IMR-90 (cell line): ENCODE results near the gene ANKRD11. TPM values are rescaled to one million over a fixed set of nuclear protein-coding genes. Genes with fewer than 3 reads are reported as not detected.
"Not testable (repeated sequence)": the region's sequence is repeated elsewhere in the genome, so short reads cannot be mapped to it uniquely, and the experiment has no call there.

Source experiments
- ATAC-seq: fragments of 200-7000 bp; cut with Tn5 transposase; 2 replicates; pipeline ENCODE4 v1.9.1; 2020; ENCODE audit warnings: low read depth, mild to moderate bottlenecking, moderate library complexity
- BruUV-seq: library from RNA; stranded (reverse); fragments of 400-500 nt; replicated peaks from 2 replicates; lab custom pipeline; 2021; lab: Mats Ljungman, UMichigan
- CTCF ChIA-PET: fragments of 300-600 bp; formaldehyde crosslinking; extraction: SDS; loops from one replicate; lab custom pipeline; 2021; ENCODE audit warnings: antibody characterized with exemption; lab: Yijun Ruan, JAX
- POLR2A ChIA-PET: fragments of 300-600 bp; sonication (Branson Sonifier 250); formaldehyde crosslinking; loops from one replicate; lab custom pipeline; 2022; ENCODE audit warnings: antibody characterized with exemption; ENCODE audit not compliant: unreplicated experiment; lab: Charles Lee
- DNase-seq: peaks from one replicate; pipeline ENCODE4 v3.0.0; 2013
- H2AFZ ChIP-seq: replicated peaks from 2 replicates; pipeline ENCODE3; 2013; ENCODE audit warnings: low read length, mild to moderate bottlenecking; ENCODE audit not compliant: poor library complexity
- H2AK5ac ChIP-seq: 2 replicates; pipeline ENCODE4 v1.6.1; 2013; ENCODE audit warnings: low read depth, low read length, inconsistent platforms
- H2AK9ac ChIP-seq: replicated peaks from 2 replicates; pipeline ENCODE3; 2013; ENCODE audit warnings: mild to moderate bottlenecking, low read depth, low read length, moderate library complexity; ENCODE audit not compliant: poor library complexity
- H2BK120ac ChIP-seq: 2 replicates; pipeline ENCODE4 v1.6.1; 2013; ENCODE audit warnings: low read depth, low read length, inconsistent platforms
- H2BK15ac ChIP-seq: 3 replicates; pipeline ENCODE4 v1.6.1; 2013; ENCODE audit warnings: low read depth, low read length, inconsistent platforms
- H2BK20ac ChIP-seq: 2 replicates; pipeline ENCODE4 v1.6.1; 2013; ENCODE audit warnings: low read depth, mild to moderate bottlenecking, inconsistent platforms, low read length, moderate library complexity
- H2BK5ac ChIP-seq: 2 replicates; pipeline ENCODE4 v1.6.1; 2013; ENCODE audit warnings: mild to moderate bottlenecking, low read depth, low read length, inconsistent platforms; ENCODE audit not compliant: poor library complexity, severe bottlenecking
- H3K14ac ChIP-seq: replicated peaks from 2 replicates; pipeline ENCODE4 v1.6.1; 2013; ENCODE audit warnings: low read depth, low read length, inconsistent platforms
- H3K18ac ChIP-seq: 2 replicates; pipeline ENCODE4 v1.6.1; 2013; ENCODE audit warnings: low read depth, low read length, control low read depth
- H3K23ac ChIP-seq: 2 replicates; pipeline ENCODE4 v1.6.1; 2013; ENCODE audit warnings: low read depth, low read length, inconsistent platforms
- H3K27ac ChIP-seq: 2 replicates; pipeline ENCODE4 v1.5.1; 2013; ENCODE audit warnings: mild to moderate bottlenecking, control low read depth, low read length; ENCODE audit not compliant: insufficient read depth
- H3K27me3 ChIP-seq: 2 replicates; pipeline ENCODE4 v1.6.1; 2013; ENCODE audit warnings: low read length; ENCODE audit not compliant: control insufficient read depth, insufficient read depth
- H3K36me3 ChIP-seq: 2 replicates; pipeline ENCODE4 v1.6.1; 2013; ENCODE audit warnings: low read length, mixed read lengths; ENCODE audit not compliant: control insufficient read depth, insufficient read depth
- H3K4ac ChIP-seq: 2 replicates; pipeline ENCODE4 v1.6.1; 2013; ENCODE audit warnings: low read depth, low read length, inconsistent platforms
- H3K4me1 ChIP-seq: 2 replicates; pipeline ENCODE4 v1.6.1; 2013; ENCODE audit warnings: low read length, mixed read lengths; ENCODE audit not compliant: control insufficient read depth, insufficient read depth
- H3K4me2 ChIP-seq: 2 replicates; pipeline ENCODE4 v1.6.1; 2013; ENCODE audit warnings: low read depth, mild to moderate bottlenecking, control low read depth, low read length, moderate library complexity
- H3K4me3 ChIP-seq: 2 replicates; pipeline ENCODE4 v1.5.1; 2013; ENCODE audit warnings: low read depth, mild to moderate bottlenecking, control low read depth, low read length, moderate library complexity; ENCODE audit not compliant: insufficient read depth
- H3K56ac ChIP-seq: 2 replicates; pipeline ENCODE4 v1.6.1; 2013; ENCODE audit warnings: low read length, inconsistent platforms; ENCODE audit not compliant: insufficient read depth; ENCODE audit errors: extremely low read depth
- H3K79me1 ChIP-seq, 2 experiments: 2 replicates each; pipeline ENCODE4 v1.6.1; 2013; ENCODE audit warnings: low read length in 2 of 2, inconsistent platforms in 1 of 2, low read depth in 1 of 2
- H3K9ac ChIP-seq: 2 replicates; pipeline ENCODE4 v1.6.1; 2013; ENCODE audit warnings: low read depth, low read length, control low read depth
- H3K9me1 ChIP-seq: 2 replicates; pipeline ENCODE4 v1.6.1; 2013; ENCODE audit warnings: low read length, inconsistent platforms; ENCODE audit not compliant: insufficient read depth
- H3K9me3 ChIP-seq: 2 replicates; pipeline ENCODE4 v1.6.1; 2013; ENCODE audit warnings: low read length; ENCODE audit not compliant: control insufficient read depth, insufficient read depth
- H4K20me1 ChIP-seq: 2 replicates; pipeline ENCODE4 v1.6.1; 2013; ENCODE audit warnings: low read length, inconsistent platforms; ENCODE audit not compliant: insufficient read depth
- H4K5ac ChIP-seq: 2 replicates; pipeline ENCODE4 v1.6.1; 2013; ENCODE audit warnings: mild to moderate bottlenecking, low read depth, low read length, control low read depth
- H4K8ac ChIP-seq, 2 experiments: 2 replicates each; pipeline ENCODE4 v1.6.1; 2013; ENCODE audit warnings: low read depth in 2 of 2, low read length in 2 of 2, control low read depth in 1 of 2, inconsistent platforms in 1 of 2
- H4K91ac ChIP-seq: 2 replicates; pipeline ENCODE4 v1.6.1; 2013; ENCODE audit warnings: low read depth, low read length, inconsistent platforms; ENCODE audit not compliant: insufficient read depth
- CTCF ChIP-seq: conservative IDR thresholded peaks from 2 replicates; pipeline ENCODE4 v1.5.1; 2012; ENCODE audit warnings: mild to moderate bottlenecking, low read depth, low read length, improper control_type of control experiment
- NFE2L2 ChIP-seq: fragments of 150-350 bp; IDR thresholded peaks from 2 replicates; pipeline ENCODE4 v1.6.1; 2016; ENCODE audit warnings: low read depth, mild to moderate bottlenecking, low read length
- RAD21 ChIP-seq: IDR thresholded peaks from 2 replicates; pipeline ENCODE4 v1.6.1; 2012; ENCODE audit warnings: low read length, improper control_type of control experiment
- SMC3 ChIP-seq: fragments of 150-350 bp; IDR thresholded peaks from 2 replicates; pipeline ENCODE4 v1.6.1; 2016; ENCODE audit warnings: low read depth, mild to moderate bottlenecking, antibody characterized with exemption, low read length, moderate library complexity
- WGBS, 2 experiments: methylation state at CpG; one replicate each; pipeline versions ENCODE4 v1.1.5 to v1.1.7; 2013; ENCODE audit warnings: missing lambda C conversion rate in 2 of 2; ENCODE audit not compliant: insufficient read length in 1 of 2; ENCODE audit errors: extremely low coverage in 2 of 2; 5-methylcytosine and 5-hydroxymethylcytosine counted together
- dilution Hi-C: fragments of 300-500 bp; cut with HindIII; formaldehyde crosslinking; loops from one replicate; pipeline ENCODE4 v1.14.3; 2018; ENCODE audit warnings: low sequenced_read_pairs; ENCODE audit not compliant: unreplicated experiment
- in situ Hi-C: fragments of 300-500 bp; cut with MboI; formaldehyde crosslinking; loops from 3 replicates; pipeline ENCODE4 v1.14.3; 2019; ENCODE audit warnings: low sequenced_read_pairs, inconsistent platforms, mixed read lengths
- intact Hi-C: fragments of 100-400 bp; cut with micrococcal nuclease; formaldehyde crosslinking; loops from 2 replicates; pipeline ENCODE4 v1.10.0; 2022
- polyA plus RNA-seq, 3 experiments: library from polyadenylated mRNA; depleted of rRNA; stranded (reverse); fragments of >200 nt; gene quantifications; 2 replicates each; pipeline ENCODE4 v1.2.3, GENCODE V29; 2012; ENCODE audit warnings: low replicate concordance in 1 of 3
- total RNA-seq: library from RNA; depleted of rRNA; stranded (reverse); fragments of >200 nt; gene quantifications from 2 replicates; pipeline ENCODE4 v1.2.3, GENCODE V29; 2012

ANKRD11 gene
- total and polyA plus RNA-seq, 2 of the 4 experiments (the other 2 are of a cell fraction): 46.8 to 71.9 TPM

DNA sequence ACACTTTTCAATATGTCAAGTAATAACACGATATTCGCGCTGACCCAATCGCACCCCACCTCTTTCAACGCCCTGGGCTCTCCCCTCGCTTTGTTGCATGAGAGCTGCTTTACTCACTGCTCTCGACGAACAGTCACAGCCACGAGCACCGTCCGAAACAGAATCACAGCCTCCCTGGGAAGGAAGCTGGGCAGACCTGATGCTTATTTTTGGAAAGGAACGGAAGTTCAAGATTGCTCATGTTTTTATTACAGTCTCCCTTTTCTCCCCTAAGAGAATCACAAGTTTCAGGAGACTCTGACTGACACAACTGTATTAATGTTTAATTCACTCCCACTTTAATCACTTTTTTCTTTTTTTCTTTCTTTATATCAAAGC is 67.8 kb downstream of the ANKRD11 start:
- no peaks in the 10 kb centered on the region for H3K9me3 ChIP-seq
- H4K91ac ChIP-seq: no peak overlapping the region
- H3K4me3 ChIP-seq: no peak overlapping the region
- WGBS, 2 experiments: 87% methylated on average over 7 of the region's 12 CpGs; no CpG with 5 or more reads in 1 of the 2 experiments
- H3K9me1 ChIP-seq: peaks cover 58% of the 10 kb centered on the region
- no peak overlapping the region for H2AK5ac ChIP-seq
- CTCF ChIA-PET: no interaction called here
- no peak overlapping the region for H3K23ac ChIP-seq
- no TSS peak for BruUV-seq
- peak; percentile 22; the same call in 1 of the 2 replicates for ATAC-seq
- no peak overlapping the region for H4K8ac ChIP-seq
- peaks cover 10 to 88% of the 10 kb centered on the region in 2 experiments; a peak in 3 of 4 replicates for H3K79me1 ChIP-seq
- no peak overlapping the region for H3K14ac ChIP-seq
- H3K4ac ChIP-seq: no peak overlapping the region
- peaks cover 4% of the 10 kb centered on the region for H3K36me3 ChIP-seq
- no peak overlapping the region for H3K9ac ChIP-seq
- H2BK5ac ChIP-seq: no peak overlapping the region
- no peak overlapping the region for H2AK9ac ChIP-seq
- no peak overlapping the region for H4K5ac ChIP-seq
- H2AFZ ChIP-seq: no peak overlapping the region
- no peak overlapping the region for H2BK120ac ChIP-seq
- TF ChIP-seq CTCF (no peak), NFE2L2 (no peak), RAD21 (no peak), SMC3 (peak; percentile 13; the same call in 1 of the 2 replicates)
- POLR2A ChIA-PET: no interaction called here
- no peak overlapping the region for H2BK20ac ChIP-seq
- H3K18ac ChIP-seq: no peak overlapping the region
- H4K20me1 ChIP-seq: peaks cover 99% of the 10 kb centered on the region
- no peak overlapping the region for H3K27ac ChIP-seq
- H3K4me2 ChIP-seq: peak overlapping the region; percentile 49
- in situ Hi-C loops: no loop called here
- peak; percentile 59 for DNase-seq
- no peak overlapping the region for H2BK15ac ChIP-seq
- H3K56ac ChIP-seq: no peak overlapping the region
- dilution Hi-C loops: no loop called here
- intact Hi-C loops: no loop called here
- peaks cover 14% of the 10 kb centered on the region for H3K4me1 ChIP-seq
- H3K27me3 ChIP-seq: no peaks in the 10 kb centered on the region

- H3K36me3 ChIP-seq, H3K27ac ChIP-seq, H3K56ac ChIP-seq, BruUV-seq, in situ Hi-C loops, H3K27me3 ChIP-seq, intact Hi-C loops, POLR2A ChIA-PET, H3K18ac ChIP-seq, DNase-seq, H4K91ac ChIP-seq, ATAC-seq, H4K5ac ChIP-seq, H3K23ac ChIP-seq, H2BK5ac ChIP-seq, H3K9me3 ChIP-seq, H3K14ac ChIP-seq, H2BK15ac ChIP-seq, H4K8ac ChIP-seq, H2AFZ ChIP-seq, H3K4ac ChIP-seq, dilution Hi-C loops, H3K4me2 ChIP-seq, H3K9ac ChIP-seq, H2BK20ac ChIP-seq, H2BK120ac ChIP-seq, H2AK9ac ChIP-seq, H2AK5ac ChIP-seq, CTCF ChIA-PET, H3K4me3 ChIP-seq: not testable (repeated sequence)
- peaks cover 99% of the 10 kb centered on the region for H4K20me1 ChIP-seq
- H3K9me1 ChIP-seq: peaks cover 52% of the 10 kb centered on the region
- no CpG with 5 or more reads among the region's 23 CpGs for WGBS, 2 experiments
- peaks cover 7 to 87% of the 10 kb centered on the region in 2 experiments; a peak in 3 of 4 replicates for H3K79me1 ChIP-seq
- H3K4me1 ChIP-seq: peaks cover 16% of the 10 kb centered on the region
Observed at GRCh38 chr16:89421300-89421699, 69.1 kb downstream of the ANKRD11 start.
